Muscle layer of duodenum (tissue), 2 donors: Measurements from ENCODE around the gene BPHL.
"Not testable (repeated sequence)": the region's sequence is repeated elsewhere in the genome, so short reads cannot be mapped to it uniquely, and the experiment has no call there.

Source experiments
- H3K27ac ChIP-seq: one replicate; pipeline ENCODE4 v1.7.0; 2013; ENCODE audit warnings: mild to moderate bottlenecking, low read length
- H3K27me3 ChIP-seq: one replicate; pipeline ENCODE4 v1.7.0; 2013; ENCODE audit warnings: low read depth, mild to moderate bottlenecking, control low read depth, low read length
- H3K36me3 ChIP-seq, 2 donors: one replicate each; pipeline ENCODE4 v1.7.0; 2013; ENCODE audit warnings: low read length in 2 of 2, control low read depth in 1 of 2, mild to moderate bottlenecking in 1 of 2; ENCODE audit not compliant: insufficient read depth in 2 of 2, control insufficient read depth in 1 of 2
- H3K4me1 ChIP-seq, 2 donors: one replicate each; pipeline ENCODE4 v1.7.0; 2013; ENCODE audit warnings: low read length in 2 of 2, mild to moderate bottlenecking in 2 of 2, control low read depth in 1 of 2, moderate library complexity in 1 of 2; ENCODE audit not compliant: insufficient read depth in 2 of 2, control insufficient read depth in 1 of 2
- H3K4me3 ChIP-seq, 2 donors: one replicate each; pipeline ENCODE4 v1.7.0; 2013; ENCODE audit warnings: low read length in 2 of 2, low read depth in 1 of 2, mild to moderate bottlenecking in 1 of 2
- H3K9me3 ChIP-seq, 2 donors: one replicate each; pipeline ENCODE4 v1.7.0; 2013; ENCODE audit warnings: low read length in 2 of 2, control low read depth in 1 of 2, mild to moderate bottlenecking in 1 of 2; ENCODE audit not compliant: control insufficient read depth in 1 of 2
- donor health status: healthy.

The BPHL gene

DNA sequence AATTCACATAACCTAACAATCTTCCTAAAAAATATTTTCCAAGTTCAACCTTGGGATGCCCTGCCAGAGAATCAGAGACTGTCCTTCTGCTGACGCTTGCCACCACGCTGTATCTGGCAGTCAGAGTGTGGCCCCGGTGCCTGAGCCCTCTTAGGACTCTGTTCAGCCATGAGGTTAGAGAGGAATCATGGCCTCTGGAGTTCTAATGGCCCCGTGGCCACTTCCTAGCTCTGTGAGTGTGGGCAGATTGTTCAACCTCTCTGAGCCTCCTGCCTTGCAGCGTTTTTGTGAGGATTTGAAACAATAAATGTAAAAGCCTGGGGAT is 2.2 kb downstream of the BPHL start:
- Histone ChIP-seq H3K4me1 (peaks cover 0 to 14% of the 10 kb centered on the region in 2 donors), H3K4me3 (no peak overlapping the region), H3K36me3 (no peaks in the 10 kb centered on the region), H3K9me3 (no peaks in the 10 kb centered on the region), H3K27ac (no peak overlapping the region), H3K27me3 (no peaks in the 10 kb centered on the region)

DNA sequence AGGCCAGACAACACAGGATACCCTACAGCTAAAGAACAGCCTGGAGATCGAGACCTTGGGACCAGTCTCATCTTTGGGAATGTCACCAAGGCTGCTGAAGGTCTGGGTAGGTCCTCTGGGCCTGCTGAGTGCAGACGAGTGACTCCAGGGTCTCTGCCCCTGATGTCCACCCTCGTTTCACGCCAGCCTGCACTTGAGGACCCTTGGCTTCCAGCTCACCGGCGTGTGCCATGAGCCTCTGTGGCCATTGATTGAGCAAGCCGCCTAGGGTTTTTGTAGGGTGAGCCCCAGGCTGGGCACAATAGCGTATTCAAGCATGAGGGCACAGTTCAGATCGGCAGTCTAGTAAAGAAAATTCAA is 4.3 kb downstream of the BPHL start:
- Histone ChIP-seq H3K36me3 (no peaks in the 10 kb centered on the region), H3K27ac (no peak overlapping the region), H3K27me3 (no peaks in the 10 kb centered on the region), H3K9me3 (no peaks in the 10 kb centered on the region), H3K4me1 (peaks cover 0 to 9% of the 10 kb centered on the region in 2 donors), H3K4me3 (no peak overlapping the region)

DNA sequence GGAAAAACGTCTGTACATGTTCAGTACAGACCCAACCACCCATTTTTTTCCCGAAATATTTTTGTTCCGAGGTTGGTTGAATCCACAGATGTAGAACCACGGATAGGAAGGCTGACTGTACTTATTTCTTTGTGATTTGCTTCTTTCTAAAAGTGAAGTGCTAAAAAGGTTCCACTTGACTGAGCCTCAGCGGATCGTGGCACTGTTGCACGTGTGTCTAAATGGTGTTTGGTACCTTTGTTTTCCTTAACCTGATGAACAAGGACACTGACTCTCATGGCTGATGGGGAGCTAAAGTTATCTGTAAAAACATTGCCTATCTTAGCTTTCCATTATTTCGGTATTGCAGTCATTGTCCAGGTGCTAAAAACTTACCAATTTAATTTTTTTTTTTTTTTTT is 6.2 kb downstream of the BPHL start:
- Histone ChIP-seq H3K4me1 (peaks cover 0 to under 1% of the 10 kb centered on the region in 2 donors), H3K4me3 (no peak overlapping the region), H3K27me3 (no peaks in the 10 kb centered on the region), H3K36me3 (peaks cover 4 to 8% of the 10 kb centered on the region in 2 donors), H3K27ac (no peak overlapping the region), H3K9me3 (no peaks in the 10 kb centered on the region)

DNA sequence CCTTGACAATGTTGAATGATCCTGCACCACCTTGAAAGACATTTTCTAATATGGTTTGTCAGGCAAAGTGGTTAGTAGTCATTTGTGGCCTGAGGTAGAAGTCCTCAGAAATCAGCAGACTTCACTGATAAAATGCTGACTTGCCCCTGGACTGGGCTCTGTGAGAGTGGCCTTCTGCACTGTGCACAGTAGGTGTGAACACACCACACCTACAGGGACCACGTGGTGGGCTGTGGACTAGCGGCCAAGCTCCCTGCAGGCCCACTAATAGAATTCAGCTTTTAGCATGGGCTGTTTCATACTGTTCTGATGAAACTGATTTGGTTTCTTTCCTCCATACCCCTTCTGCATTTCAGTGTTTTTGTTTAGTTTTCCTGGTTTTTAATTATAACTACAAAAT is 7.3 kb downstream of the BPHL start:
- H3K36me3 ChIP-seq = peaks cover 12 to 17% of the 10 kb centered on the region in 2 donors
- no peaks in the 10 kb centered on the region for H3K27me3 ChIP-seq
- H3K9me3 ChIP-seq = no peaks in the 10 kb centered on the region
- no peaks in the 10 kb centered on the region for H3K4me1 ChIP-seq
- no peak overlapping the region for H3K27ac ChIP-seq
- no peak overlapping the region for H3K4me3 ChIP-seq

DNA sequence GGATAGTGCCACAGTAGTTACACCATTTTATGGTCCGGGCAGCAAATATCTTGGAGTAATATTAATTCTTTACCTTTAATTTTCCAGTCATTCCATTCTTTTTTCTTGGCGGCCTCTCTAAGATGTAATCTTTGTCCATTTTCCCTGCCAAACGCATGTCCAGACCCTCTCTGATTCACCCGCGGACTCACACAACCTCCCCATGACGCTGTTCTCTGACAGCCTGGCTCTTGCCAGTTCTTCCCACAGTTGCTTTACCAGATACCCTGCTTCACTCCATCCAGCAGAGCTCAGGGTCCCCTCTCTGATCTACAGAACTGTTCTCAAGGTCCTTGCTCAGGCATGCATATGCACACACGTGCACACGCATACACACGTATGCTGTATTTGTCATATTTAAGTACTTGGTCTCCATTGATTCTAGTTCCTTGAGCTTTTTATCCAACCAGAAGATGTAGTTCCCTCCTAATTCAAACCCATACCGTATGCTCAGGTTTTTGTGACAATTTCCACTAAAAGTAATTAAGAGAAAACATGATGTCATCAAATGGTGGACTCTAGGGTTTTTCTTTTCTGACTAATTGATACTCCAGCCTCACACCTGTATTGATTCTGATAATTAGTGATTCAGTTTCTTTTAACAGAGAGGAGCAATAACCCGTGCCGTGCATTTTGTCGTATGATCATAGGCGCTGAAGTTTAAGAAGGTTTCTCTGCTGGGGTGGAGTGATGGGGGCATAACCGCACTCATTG is 10.0 kb downstream of the BPHL start:
- Histone ChIP-seq H3K27me3 (no peaks in the 10 kb centered on the region), H3K9me3 (no peaks in the 10 kb centered on the region), H3K4me3 (no peak overlapping the region), H3K27ac (no peak overlapping the region), H3K4me1 (no peaks in the 10 kb centered on the region), H3K36me3 (peaks cover 17 to 37% of the 10 kb centered on the region in 2 donors)

DNA sequence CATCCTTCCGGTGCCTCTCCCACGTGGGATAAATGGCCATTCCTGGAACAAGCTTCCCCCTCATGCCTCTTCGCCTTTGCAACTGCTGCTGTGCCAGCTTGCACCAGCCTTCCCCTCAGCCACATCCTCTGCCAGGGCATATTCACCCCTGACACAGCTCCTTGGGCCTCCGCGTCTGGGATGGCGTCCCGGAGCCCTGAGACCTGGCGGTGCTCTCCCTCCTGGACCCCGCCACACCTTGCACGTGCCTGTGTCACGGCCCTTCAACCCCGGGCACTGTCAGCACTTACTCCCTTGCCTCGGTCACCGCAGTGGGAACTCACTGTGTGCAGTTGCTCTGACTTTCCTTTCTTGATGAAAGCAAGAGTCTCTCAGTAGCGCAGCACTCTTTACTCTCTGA is 13.2 kb downstream of the BPHL start:
- no peak overlapping the region for H3K4me3 ChIP-seq
- H3K9me3 ChIP-seq = no peaks in the 10 kb centered on the region
- H3K27me3 ChIP-seq = no peaks in the 10 kb centered on the region
- no peak overlapping the region for H3K27ac ChIP-seq
- H3K36me3 ChIP-seq = peaks cover 26 to 43% of the 10 kb centered on the region in 2 donors
- no peaks in the 10 kb centered on the region for H3K4me1 ChIP-seq

GRCh38 chr6:3133515-3133914 is 15.0 kb downstream of the BPHL start:
- Histone ChIP-seq H3K36me3 (peaks cover 32 to 57% of the 10 kb centered on the region in 2 donors), H3K4me3 (no peak overlapping the region), H3K27me3 (no peaks in the 10 kb centered on the region), H3K9me3 (no peaks in the 10 kb centered on the region), H3K4me1 (no peaks in the 10 kb centered on the region), H3K27ac (no peak overlapping the region)

- H3K27me3 ChIP-seq = no peaks in the 10 kb centered on the region
- H3K36me3 ChIP-seq = peaks cover 24 to 48% of the 10 kb centered on the region in 2 donors
- H3K27ac ChIP-seq = no peak overlapping the region
- H3K4me1 ChIP-seq = peaks cover 0 to 12% of the 10 kb centered on the region in 2 donors
- no peak overlapping the region for H3K4me3 ChIP-seq
- H3K9me3 ChIP-seq = no peaks in the 10 kb centered on the region
Observed at GRCh38 chr6:3135668-3136291, 17.3 kb downstream of the BPHL start.

GRCh38 chr6:3136292-3137011 is 17.9 kb downstream of the BPHL start:
- Histone ChIP-seq H3K9me3 (no peaks in the 10 kb centered on the region), H3K27ac (no peak overlapping the region), H3K36me3 (peaks cover 24 to 41% of the 10 kb centered on the region in 2 donors), H3K4me3 (no peak overlapping the region), H3K27me3 (no peaks in the 10 kb centered on the region), H3K4me1 (peaks cover 0 to 12% of the 10 kb centered on the region in 2 donors)

GRCh38 chr6:3137057-3137777 is 18.7 kb downstream of the BPHL start:
- Histone ChIP-seq H3K27me3 (no peaks in the 10 kb centered on the region), H3K9me3 (no peaks in the 10 kb centered on the region), H3K36me3 (peaks cover 20 to 34% of the 10 kb centered on the region in 2 donors), H3K4me1 (peaks cover 0 to 12% of the 10 kb centered on the region in 2 donors), H3K27ac (no peak overlapping the region), H3K4me3 (no peak overlapping the region)

DNA sequence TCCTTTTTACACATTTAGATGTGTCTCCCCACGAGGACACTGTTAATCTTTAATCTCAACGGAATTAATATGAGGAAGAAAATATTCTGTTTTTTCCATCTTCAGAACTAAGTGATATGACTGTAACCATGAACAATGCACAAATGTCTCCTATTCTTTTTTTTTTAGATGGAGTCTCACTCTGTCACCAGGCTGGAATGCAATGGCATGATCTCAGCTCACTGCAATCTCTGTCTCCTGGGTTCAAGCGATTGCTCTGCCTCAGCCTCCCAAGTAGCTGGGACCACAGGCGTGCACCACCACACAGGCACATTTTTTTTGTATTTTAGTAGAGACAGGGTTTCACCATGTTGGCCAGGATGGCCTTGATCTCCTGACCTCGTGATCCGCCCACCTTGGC is 19.4 kb downstream of the BPHL start:
- not testable (repeated sequence) for H3K27ac ChIP-seq, H3K27me3 ChIP-seq, H3K9me3 ChIP-seq, H3K4me3 ChIP-seq
- peaks cover 0 to 12% of the 10 kb centered on the region in 2 donors for H3K4me1 ChIP-seq
- H3K36me3 ChIP-seq = peaks cover 20 to 36% of the 10 kb centered on the region in 2 donors
